ENCODE measurements around the gene MLLT10. TPM values are rescaled to one million over a fixed set of nuclear protein-coding genes. Genes with fewer than 3 reads are reported as not detected.
"Not testable (repeated sequence)": the region's sequence is repeated elsewhere in the genome, so short reads cannot be mapped to it uniquely, and the experiment has no call there.

MLLT10 gene
- total RNA-seq, 1 donor from 2014 or later, result 58.1 TPM

- H3K27me3 Mint-ChIP-seq (ENCODE audit: low read depth), result no peaks in the 10 kb centered on the region
- H3K27ac Mint-ChIP-seq (ENCODE audit: unreplicated experiment), result no peak overlapping the region
- H3K9me3 Mint-ChIP-seq, result peaks cover 13% of the 10 kb centered on the region
- H3K4me3 Mint-ChIP-seq, result no peak overlapping the region
- H3K36me3 Mint-ChIP-seq (ENCODE audit: low read depth), result peaks cover 43% of the 10 kb centered on the region
- TF ChIP-seq CTCF (conservative IDR thresholded peaks at IDR 0.05), result no peak
- H3K4me1 Mint-ChIP-seq, result peaks cover 9% of the 10 kb centered on the region
- no peak for DNase-seq (ENCODE audit: low read depth, low spot score)
Observed at GRCh38 chr10:21607907-21608306, 73.9 kb downstream of the MLLT10 start.

GRCh38 chr10:21614000-21614399, 80.0 kb downstream of the MLLT10 start:
- Mint-ChIP-seq H3K27me3 (ENCODE audit: low read depth) (no peaks in the 10 kb centered on the region), H3K36me3 (ENCODE audit: low read depth) (peaks cover 20% of the 10 kb centered on the region), H3K4me1 (peaks cover 9% of the 10 kb centered on the region), H3K27ac (ENCODE audit: unreplicated experiment) (no peak overlapping the region), H3K9me3 (peaks cover 2% of the 10 kb centered on the region), H3K4me3 (no peak overlapping the region)
- TF ChIP-seq CTCF (conservative IDR thresholded peaks at IDR 0.05), result no peak
- DNase-seq (ENCODE audit: low read depth, low spot score), result no peak

GRCh38 chr10:21617267-21617666, 83.2 kb downstream of the MLLT10 start:
- Mint-ChIP-seq H3K9me3 (no peaks in the 10 kb centered on the region), H3K4me1 (no peaks in the 10 kb centered on the region)

GRCh38 chr10:21623291-21623690, 89.3 kb downstream of the MLLT10 start:
- no peak for DNase-seq (ENCODE audit: low read depth, low spot score)
- TF ChIP-seq CTCF (conservative IDR thresholded peaks at IDR 0.05), result no peak
- H3K4me1 Mint-ChIP-seq, result peaks cover 9% of the 10 kb centered on the region
- H3K36me3 Mint-ChIP-seq (ENCODE audit: low read depth), result peaks cover 39% of the 10 kb centered on the region
- no peaks in the 10 kb centered on the region for H3K9me3 Mint-ChIP-seq
- no peak overlapping the region for H3K27ac Mint-ChIP-seq (ENCODE audit: unreplicated experiment)
- no peaks in the 10 kb centered on the region for H3K27me3 Mint-ChIP-seq (ENCODE audit: low read depth)
- H3K4me3 Mint-ChIP-seq, result no peak overlapping the region

More at GRCh38 chr10:21617267-21617666, 83.2 kb downstream of the MLLT10 start:
- Mint-ChIP-seq H3K4me3 (no peak overlapping the region), H3K36me3 (ENCODE audit: low read depth) (peaks cover 9% of the 10 kb centered on the region), H3K27ac (ENCODE audit: unreplicated experiment) (no peak overlapping the region), H3K27me3 (ENCODE audit: low read depth) (no peaks in the 10 kb centered on the region)
- no peak for DNase-seq (ENCODE audit: low read depth, low spot score)
- no peak for TF ChIP-seq CTCF (conservative IDR thresholded peaks at IDR 0.05)

GRCh38 chr10:21624421-21624820, 90.4 kb downstream of the MLLT10 start:
- H3K4me1 Mint-ChIP-seq; H3K4me3 Mint-ChIP-seq; H3K9me3 Mint-ChIP-seq; H3K27me3 Mint-ChIP-seq (ENCODE audit: low read depth); DNase-seq (ENCODE audit: low read depth, low spot score): not testable (repeated sequence)
- Mint-ChIP-seq H3K36me3 (ENCODE audit: low read depth) (peaks cover 34% of the 10 kb centered on the region), H3K27ac (ENCODE audit: unreplicated experiment) (peak overlapping the region; percentile 5)

- Mint-ChIP-seq H3K27me3 (ENCODE audit: low read depth) (no peaks in the 10 kb centered on the region), H3K4me1 (peaks cover 9% of the 10 kb centered on the region), H3K9me3 (no peaks in the 10 kb centered on the region), H3K36me3 (ENCODE audit: low read depth) (peaks cover 39% of the 10 kb centered on the region), H3K4me3 (no peak overlapping the region), H3K27ac (ENCODE audit: unreplicated experiment) (no peak overlapping the region)
- no peak for DNase-seq (ENCODE audit: low read depth, low spot score)
- no peak for TF ChIP-seq CTCF (conservative IDR thresholded peaks at IDR 0.05)
Observed at GRCh38 chr10:21624951-21625350, 90.9 kb downstream of the MLLT10 start.
